K562 (cell line): ENCODE measurements around the gene FASN.

Experiments used
- TF ChIP-seq, protein P1 (sequence below), 3 experiments: IDR thresholded peaks in 2 of 3; conservative IDR thresholded peaks in 1 of 3; 2 replicates each; pipeline ENCODE4 v1.5.1; 2011 to 2012; ENCODE audit warnings: low read length in 3 of 3, mild to moderate bottlenecking in 3 of 3, control low read depth in 2 of 3, improper control_type of control experiment in 1 of 3, inconsistent platforms in 1 of 3, low read depth in 1 of 3, mixed read lengths in 1 of 3, moderate library complexity in 1 of 3; ENCODE audit not compliant: insufficient read depth in 2 of 3
- TF ChIP-seq, protein P2 (sequence below): sonication (generic); formaldehyde crosslinking; IDR thresholded peaks from 2 replicates; pipeline ENCODE4 v1.8.1; 2023; ENCODE audit warnings: mild to moderate bottlenecking, missing genetic modification reagents

DNA sequence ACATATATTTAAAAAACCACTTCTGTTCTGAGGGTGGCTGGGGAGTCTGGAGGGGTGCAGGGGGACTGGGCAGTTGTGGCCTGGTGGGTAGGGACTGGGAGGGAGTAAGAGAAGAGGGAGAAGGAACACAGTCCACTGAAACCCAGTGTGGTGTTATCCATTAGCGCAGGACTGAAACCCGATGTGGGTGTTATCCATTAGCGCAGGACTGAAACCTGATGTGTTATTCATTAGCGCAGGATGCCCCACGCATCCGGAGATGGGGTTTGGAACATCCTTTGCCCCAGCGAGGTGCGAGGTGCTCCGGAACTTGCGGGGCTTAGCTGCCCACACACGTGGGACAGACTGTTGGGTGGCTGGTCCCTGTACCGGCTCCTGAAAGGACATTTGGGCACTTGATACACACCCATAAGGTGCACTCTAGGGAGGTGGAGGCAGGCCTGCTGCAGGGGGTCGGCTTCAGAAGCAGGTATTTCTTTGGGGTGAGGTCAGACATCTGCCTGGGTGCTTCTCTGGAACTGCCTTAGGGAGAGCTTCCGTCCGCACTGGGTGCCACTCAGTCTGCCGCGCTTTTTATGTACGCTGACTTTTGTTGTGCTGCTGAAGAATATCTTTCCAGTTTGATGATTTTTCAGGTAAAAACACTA lies 20.3 kb upstream of the FASN start:
- TF ChIP-seq, protein P1, sequence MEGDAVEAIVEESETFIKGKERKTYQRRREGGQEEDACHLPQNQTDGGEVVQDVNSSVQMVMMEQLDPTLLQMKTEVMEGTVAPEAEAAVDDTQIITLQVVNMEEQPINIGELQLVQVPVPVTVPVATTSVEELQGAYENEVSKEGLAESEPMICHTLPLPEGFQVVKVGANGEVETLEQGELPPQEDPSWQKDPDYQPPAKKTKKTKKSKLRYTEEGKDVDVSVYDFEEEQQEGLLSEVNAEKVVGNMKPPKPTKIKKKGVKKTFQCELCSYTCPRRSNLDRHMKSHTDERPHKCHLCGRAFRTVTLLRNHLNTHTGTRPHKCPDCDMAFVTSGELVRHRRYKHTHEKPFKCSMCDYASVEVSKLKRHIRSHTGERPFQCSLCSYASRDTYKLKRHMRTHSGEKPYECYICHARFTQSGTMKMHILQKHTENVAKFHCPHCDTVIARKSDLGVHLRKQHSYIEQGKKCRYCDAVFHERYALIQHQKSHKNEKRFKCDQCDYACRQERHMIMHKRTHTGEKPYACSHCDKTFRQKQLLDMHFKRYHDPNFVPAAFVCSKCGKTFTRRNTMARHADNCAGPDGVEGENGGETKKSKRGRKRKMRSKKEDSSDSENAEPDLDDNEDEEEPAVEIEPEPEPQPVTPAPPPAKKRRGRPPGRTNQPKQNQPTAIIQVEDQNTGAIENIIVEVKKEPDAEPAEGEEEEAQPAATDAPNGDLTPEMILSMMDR (IDR thresholded peaks at IDR 0.05 in 2 of 3, conservative IDR thresholded peaks at IDR 0.05 in 1 of 3; ENCODE audit: insufficient read depth in 2 of 3, low read depth in 1 of 3, low read length in 3 of 3): no peak
- TF ChIP-seq, protein P2, sequence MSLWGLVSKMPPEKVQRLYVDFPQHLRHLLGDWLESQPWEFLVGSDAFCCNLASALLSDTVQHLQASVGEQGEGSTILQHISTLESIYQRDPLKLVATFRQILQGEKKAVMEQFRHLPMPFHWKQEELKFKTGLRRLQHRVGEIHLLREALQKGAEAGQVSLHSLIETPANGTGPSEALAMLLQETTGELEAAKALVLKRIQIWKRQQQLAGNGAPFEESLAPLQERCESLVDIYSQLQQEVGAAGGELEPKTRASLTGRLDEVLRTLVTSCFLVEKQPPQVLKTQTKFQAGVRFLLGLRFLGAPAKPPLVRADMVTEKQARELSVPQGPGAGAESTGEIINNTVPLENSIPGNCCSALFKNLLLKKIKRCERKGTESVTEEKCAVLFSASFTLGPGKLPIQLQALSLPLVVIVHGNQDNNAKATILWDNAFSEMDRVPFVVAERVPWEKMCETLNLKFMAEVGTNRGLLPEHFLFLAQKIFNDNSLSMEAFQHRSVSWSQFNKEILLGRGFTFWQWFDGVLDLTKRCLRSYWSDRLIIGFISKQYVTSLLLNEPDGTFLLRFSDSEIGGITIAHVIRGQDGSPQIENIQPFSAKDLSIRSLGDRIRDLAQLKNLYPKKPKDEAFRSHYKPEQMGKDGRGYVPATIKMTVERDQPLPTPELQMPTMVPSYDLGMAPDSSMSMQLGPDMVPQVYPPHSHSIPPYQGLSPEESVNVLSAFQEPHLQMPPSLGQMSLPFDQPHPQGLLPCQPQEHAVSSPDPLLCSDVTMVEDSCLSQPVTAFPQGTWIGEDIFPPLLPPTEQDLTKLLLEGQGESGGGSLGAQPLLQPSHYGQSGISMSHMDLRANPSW (CRISPR knock-in tag): no peak
